ENCODE data around the gene EEF2K.
A peak's percentile ranks its signal among the peaks of the same experiment; 100 is the strongest.

Gene EEF2K

GRCh38 chr16:22204091-22204655 is 1.9 kb upstream of the EEF2K start:
- FAIRE-seq (no peak), DNase-seq (ENCODE audit: insufficient read length, low spot score) (no peak)
- TF ChIP-seq CTCF (IDR thresholded peaks at IDR 0.05; ENCODE audit: insufficient read depth, missing control alignments), result no peak

GRCh38 chr16:22205577-22206012 is 483 bp upstream of the EEF2K start:
- no peak for DNase-seq (ENCODE audit: insufficient read length, low spot score)
- TF ChIP-seq CTCF (IDR thresholded peaks at IDR 0.05; ENCODE audit: insufficient read depth, missing control alignments), result no peak
- FAIRE-seq, result no peak

- DNase-seq (ENCODE audit: insufficient read length, low spot score), result peak; percentile 55
- no peak for FAIRE-seq
- TF ChIP-seq CTCF (IDR thresholded peaks at IDR 0.05; ENCODE audit: insufficient read depth, missing control alignments), result no peak
These were observed 1.0 kb downstream of the EEF2K start for GRCh38 chr16:22206842-22207714.

- no peak for TF ChIP-seq CTCF (IDR thresholded peaks at IDR 0.05; ENCODE audit: insufficient read depth, missing control alignments)
- no peak for DNase-seq (ENCODE audit: insufficient read length, low spot score)
- FAIRE-seq, result no peak
These were observed 1.8 kb downstream of the EEF2K start for GRCh38 chr16:22207715-22208360.

GRCh38 chr16:22210285-22210684 is 4.2 kb downstream of the EEF2K start:
- DNase-seq (ENCODE audit: insufficient read length, low spot score) (no peak), FAIRE-seq (no peak)
- TF ChIP-seq CTCF (IDR thresholded peaks at IDR 0.05; ENCODE audit: insufficient read depth, missing control alignments), result no peak

- TF ChIP-seq CTCF (IDR thresholded peaks at IDR 0.05; ENCODE audit: insufficient read depth, missing control alignments), result no peak
- DNase-seq (ENCODE audit: insufficient read length, low spot score) (no peak), FAIRE-seq (no peak)
These were observed 4.8 kb downstream of the EEF2K start for GRCh38 chr16:22210854-22211253.

All from D721Med (cell line).